Astrocyte (in vitro differentiated cells and primary cell): ENCODE measurements around the gene MUC21.

Source experiments
- EZH2 ChIP-seq: IDR thresholded peaks from 2 replicates; pipeline ENCODE4 v1.6.1; 2012; ENCODE audit warnings: mild to moderate bottlenecking, low read length, inconsistent platforms; ENCODE audit not compliant: insufficient read depth
- TF ChIP-seq, protein P1 (sequence below): IDR thresholded peaks from 2 replicates; pipeline ENCODE4 v1.5.1; 2011; ENCODE audit warnings: low read depth, mild to moderate bottlenecking, inconsistent platforms, low read length, moderate library complexity; ENCODE audit not compliant: insufficient read depth

DNA sequence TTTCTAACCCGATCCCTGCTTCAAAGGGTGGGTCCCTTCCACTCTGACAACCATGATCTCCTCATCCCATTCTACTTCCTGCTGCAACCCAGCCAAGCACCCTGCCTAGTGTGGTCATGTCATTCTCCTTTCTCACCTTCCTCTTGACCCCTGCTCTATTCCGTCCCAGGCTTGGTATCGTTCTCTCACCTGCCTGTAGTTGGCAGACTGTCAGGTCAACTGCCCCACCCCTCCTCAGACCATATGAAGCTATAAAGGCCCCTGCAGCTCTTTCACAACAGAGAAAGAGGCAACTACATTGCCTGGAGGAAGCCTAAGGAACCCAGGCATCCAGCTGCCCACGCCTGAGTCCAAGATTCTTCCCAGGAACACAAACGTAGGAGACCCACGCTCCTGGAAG, at the start of gene MUC21:
- TF ChIP-seq, protein P1, sequence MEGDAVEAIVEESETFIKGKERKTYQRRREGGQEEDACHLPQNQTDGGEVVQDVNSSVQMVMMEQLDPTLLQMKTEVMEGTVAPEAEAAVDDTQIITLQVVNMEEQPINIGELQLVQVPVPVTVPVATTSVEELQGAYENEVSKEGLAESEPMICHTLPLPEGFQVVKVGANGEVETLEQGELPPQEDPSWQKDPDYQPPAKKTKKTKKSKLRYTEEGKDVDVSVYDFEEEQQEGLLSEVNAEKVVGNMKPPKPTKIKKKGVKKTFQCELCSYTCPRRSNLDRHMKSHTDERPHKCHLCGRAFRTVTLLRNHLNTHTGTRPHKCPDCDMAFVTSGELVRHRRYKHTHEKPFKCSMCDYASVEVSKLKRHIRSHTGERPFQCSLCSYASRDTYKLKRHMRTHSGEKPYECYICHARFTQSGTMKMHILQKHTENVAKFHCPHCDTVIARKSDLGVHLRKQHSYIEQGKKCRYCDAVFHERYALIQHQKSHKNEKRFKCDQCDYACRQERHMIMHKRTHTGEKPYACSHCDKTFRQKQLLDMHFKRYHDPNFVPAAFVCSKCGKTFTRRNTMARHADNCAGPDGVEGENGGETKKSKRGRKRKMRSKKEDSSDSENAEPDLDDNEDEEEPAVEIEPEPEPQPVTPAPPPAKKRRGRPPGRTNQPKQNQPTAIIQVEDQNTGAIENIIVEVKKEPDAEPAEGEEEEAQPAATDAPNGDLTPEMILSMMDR: no peak
- no peak for TF ChIP-seq EZH2
